GM21381 (cell line): ENCODE results near the gene SLC9C1.

Source experiments
- ATAC-seq: cut with Tn5 transposase; IDR thresholded peaks from one replicate; pipeline ENCODE4 v1.9.1; 2021; ENCODE audit warnings: mild to moderate bottlenecking, moderate library complexity; ENCODE audit not compliant: unreplicated experiment

Gene SLC9C1

GRCh38 chr3:112293368-112294321 lies at the start of gene SLC9C1:
TSS of gene SLC9C1 (minus strand) at chr3:112294216. CDS start at chr3:112286791, 7,425 bp downstream.
- no peak for ATAC-seq

GRCh38 chr3:112341386-112341785 lies 47.4 kb upstream of the SLC9C1 start:
- no peak for ATAC-seq

- no peak for ATAC-seq
Measured at GRCh38 chr3:112339609-112340008, 45.6 kb upstream of the SLC9C1 start.

GRCh38 chr3:112339134-112339533 lies 45.1 kb upstream of the SLC9C1 start:
- no peak for ATAC-seq

GRCh38 chr3:112338727-112339056 lies 44.7 kb upstream of the SLC9C1 start:
- no peak for ATAC-seq

GRCh38 chr3:112338021-112338726 lies 44.2 kb upstream of the SLC9C1 start:
- no peak for ATAC-seq

GRCh38 chr3:112335434-112335781 lies 41.4 kb upstream of the SLC9C1 start:
- ATAC-seq: no peak

- no peak for ATAC-seq
Measured at GRCh38 chr3:112334691-112335433, 40.8 kb upstream of the SLC9C1 start.

- ATAC-seq: peak; percentile 30
Measured at GRCh38 chr3:112333381-112334317, 39.6 kb upstream of the SLC9C1 start.

- peak; percentile 50 for ATAC-seq
Measured at GRCh38 chr3:112333002-112333380, 39.0 kb upstream of the SLC9C1 start, which contains the start of gene CD200. TSS of gene CD200 (plus strand) at chr3:112333156. CDS start at chr3:112333213, 57 bp downstream.

- no peak for ATAC-seq
Measured at GRCh38 chr3:112331851-112332250, 37.8 kb upstream of the SLC9C1 start.

GRCh38 chr3:112327371-112327951 lies 33.4 kb upstream of the SLC9C1 start:
- peak; percentile 99 for ATAC-seq

GRCh38 chr3:112321867-112322652 lies 28.0 kb upstream of the SLC9C1 start:
- ATAC-seq: no peak

GRCh38 chr3:112320691-112321090 lies 26.7 kb upstream of the SLC9C1 start:
- ATAC-seq: no peak

GRCh38 chr3:112319516-112320276 lies 25.7 kb upstream of the SLC9C1 start:
- ATAC-seq: no peak

- ATAC-seq: no peak
Measured at GRCh38 chr3:112315791-112316190, 21.8 kb upstream of the SLC9C1 start.

GRCh38 chr3:112314649-112315048 lies 20.6 kb upstream of the SLC9C1 start:
- ATAC-seq: no peak

- ATAC-seq: no peak
Measured at GRCh38 chr3:112308151-112308911, 14.3 kb upstream of the SLC9C1 start.
